ENCODE data around the gene RAI1.

RAI1 gene

DNA sequence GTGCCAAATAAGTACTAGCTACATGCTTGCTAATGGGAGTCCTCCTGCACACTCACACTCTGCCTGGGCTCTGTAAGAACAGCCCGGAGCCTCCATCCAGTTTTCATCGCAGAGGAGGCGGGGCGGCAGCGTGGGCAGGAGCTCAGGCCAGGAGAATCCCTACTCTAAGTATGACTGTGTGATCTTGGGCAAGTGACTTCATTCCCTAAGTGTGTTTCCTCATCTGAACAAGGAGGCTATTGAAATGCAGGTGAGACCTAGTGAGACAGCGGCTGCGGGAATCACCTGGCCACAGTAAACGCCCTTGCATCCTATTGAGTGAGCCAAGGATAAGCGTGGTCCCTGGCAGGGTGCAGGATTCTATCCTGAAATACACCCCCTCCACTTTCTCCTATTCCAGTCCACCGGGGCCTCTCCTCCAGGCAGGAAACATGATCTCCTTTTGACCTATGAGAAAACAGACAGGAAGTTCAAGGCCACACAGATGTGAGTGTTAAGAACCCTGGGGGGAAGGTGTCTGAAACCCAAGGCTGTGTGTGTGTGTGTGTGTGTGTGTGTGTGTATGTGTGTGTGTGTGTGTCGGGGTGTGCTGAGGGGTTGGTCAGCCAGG is 5.2 kb upstream of the RAI1 start:
- TF ChIP-seq ISL1 (CRISPR knock-in tag; IDR thresholded peaks at IDR 0.05) (no peak), ZC3H10 (CRISPR knock-in tag; IDR thresholded peaks at IDR 0.05) (no peak), ARNTL (CRISPR knock-in tag; IDR thresholded peaks at IDR 0.05; ENCODE audit: borderline replicate concordance, low read depth) (no peak), CSDC2 (CRISPR knock-in tag; IDR thresholded peaks at IDR 0.05) (no peak), ESRRG (CRISPR knock-in tag; IDR thresholded peaks at IDR 0.05) (no peak), GLIS3 (CRISPR knock-in tag; IDR thresholded peaks at IDR 0.05) (no peak), BACH2 (CRISPR knock-in tag; IDR thresholded peaks at IDR 0.05; ENCODE audit: borderline replicate concordance) (no peak), TCF4 (CRISPR knock-in tag; IDR thresholded peaks at IDR 0.05; ENCODE audit: borderline replicate concordance) (no peak), OSR1 (CRISPR knock-in tag; IDR thresholded peaks at IDR 0.05) (no peak), RARB (CRISPR knock-in tag; IDR thresholded peaks at IDR 0.05) (no peak), PPARA (CRISPR knock-in tag; IDR thresholded peaks at IDR 0.05; ENCODE audit: borderline replicate concordance) (no peak), ZFP30 (CRISPR knock-in tag; IDR thresholded peaks at IDR 0.05) (no peak), SNAI2 (CRISPR knock-in tag; IDR thresholded peaks at IDR 0.05) (no peak), ZFP3 (CRISPR knock-in tag; IDR thresholded peaks at IDR 0.05) (no peak)
- TF ChIP-seq, protein P1, sequence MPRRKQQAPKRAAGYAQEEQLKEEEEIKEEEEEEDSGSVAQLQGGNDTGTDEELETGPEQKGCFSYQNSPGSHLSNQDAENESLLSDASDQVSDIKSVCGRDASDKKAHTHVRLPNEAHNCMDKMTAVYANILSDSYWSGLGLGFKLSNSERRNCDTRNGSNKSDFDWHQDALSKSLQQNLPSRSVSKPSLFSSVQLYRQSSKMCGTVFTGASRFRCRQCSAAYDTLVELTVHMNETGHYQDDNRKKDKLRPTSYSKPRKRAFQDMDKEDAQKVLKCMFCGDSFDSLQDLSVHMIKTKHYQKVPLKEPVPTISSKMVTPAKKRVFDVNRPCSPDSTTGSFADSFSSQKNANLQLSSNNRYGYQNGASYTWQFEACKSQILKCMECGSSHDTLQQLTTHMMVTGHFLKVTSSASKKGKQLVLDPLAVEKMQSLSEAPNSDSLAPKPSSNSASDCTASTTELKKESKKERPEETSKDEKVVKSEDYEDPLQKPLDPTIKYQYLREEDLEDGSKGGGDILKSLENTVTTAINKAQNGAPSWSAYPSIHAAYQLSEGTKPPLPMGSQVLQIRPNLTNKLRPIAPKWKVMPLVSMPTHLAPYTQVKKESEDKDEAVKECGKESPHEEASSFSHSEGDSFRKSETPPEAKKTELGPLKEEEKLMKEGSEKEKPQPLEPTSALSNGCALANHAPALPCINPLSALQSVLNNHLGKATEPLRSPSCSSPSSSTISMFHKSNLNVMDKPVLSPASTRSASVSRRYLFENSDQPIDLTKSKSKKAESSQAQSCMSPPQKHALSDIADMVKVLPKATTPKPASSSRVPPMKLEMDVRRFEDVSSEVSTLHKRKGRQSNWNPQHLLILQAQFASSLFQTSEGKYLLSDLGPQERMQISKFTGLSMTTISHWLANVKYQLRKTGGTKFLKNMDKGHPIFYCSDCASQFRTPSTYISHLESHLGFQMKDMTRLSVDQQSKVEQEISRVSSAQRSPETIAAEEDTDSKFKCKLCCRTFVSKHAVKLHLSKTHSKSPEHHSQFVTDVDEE (CRISPR knock-in tag; IDR thresholded peaks at IDR 0.05): no peak
- TF ChIP-seq, protein P2, sequence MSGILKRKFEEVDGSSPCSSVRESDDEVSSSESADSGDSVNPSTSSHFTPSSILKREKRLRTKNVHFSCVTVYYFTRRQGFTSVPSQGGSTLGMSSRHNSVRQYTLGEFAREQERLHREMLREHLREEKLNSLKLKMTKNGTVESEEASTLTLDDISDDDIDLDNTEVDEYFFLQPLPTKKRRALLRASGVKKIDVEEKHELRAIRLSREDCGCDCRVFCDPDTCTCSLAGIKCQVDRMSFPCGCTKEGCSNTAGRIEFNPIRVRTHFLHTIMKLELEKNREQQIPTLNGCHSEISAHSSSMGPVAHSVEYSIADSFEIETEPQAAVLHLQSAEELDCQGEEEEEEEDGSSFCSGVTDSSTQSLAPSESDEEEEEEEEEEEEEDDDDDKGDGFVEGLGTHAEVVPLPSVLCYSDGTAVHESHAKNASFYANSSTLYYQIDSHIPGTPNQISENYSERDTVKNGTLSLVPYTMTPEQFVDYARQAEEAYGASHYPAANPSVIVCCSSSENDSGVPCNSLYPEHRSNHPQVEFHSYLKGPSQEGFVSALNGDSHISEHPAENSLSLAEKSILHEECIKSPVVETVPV (CRISPR knock-in tag; IDR thresholded peaks at IDR 0.05): no peak
- TF ChIP-seq, protein P3, sequence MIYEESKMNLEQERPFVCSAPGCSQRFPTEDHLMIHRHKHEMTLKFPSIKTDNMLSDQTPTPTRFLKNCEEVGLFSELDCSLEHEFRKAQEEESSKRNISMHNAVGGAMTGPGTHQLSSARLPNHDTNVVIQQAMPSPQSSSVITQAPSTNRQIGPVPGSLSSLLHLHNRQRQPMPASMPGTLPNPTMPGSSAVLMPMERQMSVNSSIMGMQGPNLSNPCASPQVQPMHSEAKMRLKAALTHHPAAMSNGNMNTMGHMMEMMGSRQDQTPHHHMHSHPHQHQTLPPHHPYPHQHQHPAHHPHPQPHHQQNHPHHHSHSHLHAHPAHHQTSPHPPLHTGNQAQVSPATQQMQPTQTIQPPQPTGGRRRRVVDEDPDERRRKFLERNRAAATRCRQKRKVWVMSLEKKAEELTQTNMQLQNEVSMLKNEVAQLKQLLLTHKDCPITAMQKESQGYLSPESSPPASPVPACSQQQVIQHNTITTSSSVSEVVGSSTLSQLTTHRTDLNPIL (CRISPR knock-in tag; IDR thresholded peaks at IDR 0.05; ENCODE audit: low read depth): no peak
- peak; percentile 45; the same call in 2 of the 3 replicates for ATAC-seq

DNA sequence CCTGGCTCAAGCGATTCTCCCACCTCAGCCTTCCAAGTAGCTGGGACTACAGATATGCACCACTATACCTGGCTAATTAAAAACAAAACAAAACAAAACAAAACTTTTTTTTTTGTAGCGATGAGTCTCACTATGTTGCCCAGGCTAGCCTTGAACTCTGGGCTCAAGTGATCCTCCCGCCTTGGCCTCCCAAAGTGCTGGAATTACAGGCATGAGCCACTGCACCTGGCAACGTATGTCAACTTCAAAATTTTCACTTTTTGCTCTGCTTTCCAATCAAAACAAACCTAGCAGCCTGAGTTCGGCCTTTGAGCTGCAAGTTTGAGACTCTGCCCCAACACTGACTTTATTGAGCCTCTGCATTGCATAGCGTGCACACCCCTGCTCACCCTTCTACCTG is 4.5 kb upstream of the RAI1 start:
- ATAC-seq: no peak
- TF ChIP-seq RARB (CRISPR knock-in tag; IDR thresholded peaks at IDR 0.05) (no peak), ZNF70 (CRISPR knock-in tag; IDR thresholded peaks at IDR 0.05) (no peak), SNAI2 (CRISPR knock-in tag; IDR thresholded peaks at IDR 0.05) (no peak), OSR1 (CRISPR knock-in tag; IDR thresholded peaks at IDR 0.05) (no peak), ISL1 (CRISPR knock-in tag; IDR thresholded peaks at IDR 0.05) (no peak), ARNTL (CRISPR knock-in tag; IDR thresholded peaks at IDR 0.05; ENCODE audit: borderline replicate concordance, low read depth) (no peak), GLIS3 (CRISPR knock-in tag; IDR thresholded peaks at IDR 0.05) (no peak), CSDC2 (CRISPR knock-in tag; IDR thresholded peaks at IDR 0.05) (no peak), ZC3H10 (CRISPR knock-in tag; IDR thresholded peaks at IDR 0.05) (no peak), TOX (CRISPR knock-in tag; IDR thresholded peaks at IDR 0.05; ENCODE audit: borderline replicate concordance) (no peak), TCF4 (CRISPR knock-in tag; IDR thresholded peaks at IDR 0.05; ENCODE audit: borderline replicate concordance) (no peak), ZNF8 (CRISPR knock-in tag; IDR thresholded peaks at IDR 0.05) (no peak), ESRRG (CRISPR knock-in tag; IDR thresholded peaks at IDR 0.05) (no peak)
- TF ChIP-seq, protein P2 (CRISPR knock-in tag; IDR thresholded peaks at IDR 0.05): no peak
- TF ChIP-seq, protein P1 (CRISPR knock-in tag; IDR thresholded peaks at IDR 0.05): no peak
- TF ChIP-seq, protein P3 (CRISPR knock-in tag; IDR thresholded peaks at IDR 0.05; ENCODE audit: low read depth): no peak

Data from SK-N-SH treated with all-trans-retinoic acid at 6 μM for 48 hours (cell line).